ENCODE data around the gene NRSN1.
"Not testable (repeated sequence)": the region's sequence is repeated elsewhere in the genome, so short reads cannot be mapped to it uniquely, and the experiment has no call there.

NRSN1 gene, protein sequence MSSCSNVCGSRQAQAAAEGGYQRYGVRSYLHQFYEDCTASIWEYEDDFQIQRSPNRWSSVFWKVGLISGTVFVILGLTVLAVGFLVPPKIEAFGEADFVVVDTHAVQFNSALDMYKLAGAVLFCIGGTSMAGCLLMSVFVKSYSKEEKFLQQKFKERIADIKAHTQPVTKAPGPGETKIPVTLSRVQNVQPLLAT

GRCh38 chr6:24125980-24126379, at the start of gene NRSN1:
TSS of gene NRSN1 (plus strand) at chr6:24126215. CDS start at chr6:24134328, 8,113 bp downstream.
- peak; percentile 78 for DNase-seq

GRCh38 chr6:24078200-24078599, 47.8 kb upstream of the NRSN1 start:
- DNase-seq: no peak

- no peak for DNase-seq
Observed at GRCh38 chr6:24079076-24079475, 46.9 kb upstream of the NRSN1 start.

- no peak for DNase-seq
Observed at GRCh38 chr6:24080711-24081110, 45.3 kb upstream of the NRSN1 start.

GRCh38 chr6:24089736-24090135, 36.3 kb upstream of the NRSN1 start:
- no peak for DNase-seq

DNA sequence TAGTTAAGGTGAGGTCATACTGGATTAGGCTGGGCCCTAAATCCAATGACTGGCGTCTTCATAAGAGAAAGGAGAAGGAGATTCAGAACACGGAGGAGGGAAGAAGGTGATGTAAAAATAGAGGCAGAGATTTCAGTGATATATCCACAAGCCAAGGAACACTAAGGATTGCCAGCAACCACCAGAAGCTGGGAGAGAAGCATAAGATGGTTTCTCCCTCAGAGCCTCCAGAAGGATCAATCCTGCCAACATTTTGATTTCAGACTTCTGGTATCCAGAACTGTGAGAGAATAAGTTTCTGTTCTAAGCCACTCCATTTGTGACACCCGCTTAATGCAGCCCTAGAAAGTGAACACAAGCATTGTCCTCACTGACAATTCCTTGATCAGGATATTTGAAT, 33.6 kb upstream of the NRSN1 start:
- no peak for DNase-seq

- DNase-seq: no peak
Observed at GRCh38 chr6:24093381-24093780, 32.6 kb upstream of the NRSN1 start.

DNA sequence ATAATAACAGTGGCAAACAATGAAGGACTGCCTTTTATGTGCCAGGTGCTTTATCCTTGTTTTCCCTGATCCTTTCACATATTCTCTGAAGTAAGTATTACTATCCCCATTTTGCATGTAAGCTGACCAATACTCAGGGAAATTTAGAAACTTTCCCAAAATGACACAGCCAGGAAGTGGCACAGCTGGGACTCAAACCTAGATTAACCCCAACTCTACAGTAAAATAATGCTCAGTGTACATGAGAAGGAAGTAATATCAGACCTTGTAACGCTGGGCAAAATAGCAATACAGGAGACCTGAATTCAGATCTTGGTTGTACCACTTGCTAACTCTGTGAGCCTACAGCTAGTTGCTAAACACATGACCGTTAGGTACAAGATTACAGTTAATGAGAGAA, 26.8 kb upstream of the NRSN1 start:
- DNase-seq: no peak

DNA sequence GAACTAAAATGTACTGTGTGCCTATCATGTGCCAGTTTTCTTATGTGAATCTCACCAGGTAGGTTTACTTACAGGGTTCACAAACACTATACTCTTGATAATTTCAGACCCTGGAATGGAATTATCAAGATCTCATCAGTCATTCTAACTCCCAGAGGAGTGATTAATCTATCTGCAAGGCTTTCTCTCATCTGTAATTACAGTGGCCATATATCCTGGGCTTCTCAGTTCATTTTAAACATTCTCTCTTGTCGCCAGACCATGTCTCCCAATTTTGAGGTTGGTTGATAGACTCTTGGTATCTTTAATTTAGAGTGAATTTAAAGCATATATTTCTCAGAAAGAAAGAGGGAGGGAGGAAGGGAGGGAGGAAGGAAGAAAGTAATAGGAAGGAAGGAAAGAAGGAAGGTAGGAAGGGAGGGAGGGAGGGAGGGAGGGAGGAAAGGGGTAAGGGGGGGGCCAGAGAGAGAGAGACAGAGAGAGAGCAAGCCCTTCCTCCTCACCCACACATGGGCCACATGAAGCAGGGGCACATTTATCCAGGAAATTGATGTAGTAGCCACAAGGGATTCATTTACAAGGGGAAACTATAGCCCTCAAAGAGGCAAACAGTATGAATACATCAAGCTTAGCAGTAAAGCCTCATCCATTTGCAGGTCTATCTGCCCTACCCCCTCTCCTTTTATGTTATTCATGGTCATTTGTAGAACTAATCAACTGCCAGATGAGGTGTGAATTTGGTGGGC, 25.8 kb upstream of the NRSN1 start:
- no peak for DNase-seq

DNA sequence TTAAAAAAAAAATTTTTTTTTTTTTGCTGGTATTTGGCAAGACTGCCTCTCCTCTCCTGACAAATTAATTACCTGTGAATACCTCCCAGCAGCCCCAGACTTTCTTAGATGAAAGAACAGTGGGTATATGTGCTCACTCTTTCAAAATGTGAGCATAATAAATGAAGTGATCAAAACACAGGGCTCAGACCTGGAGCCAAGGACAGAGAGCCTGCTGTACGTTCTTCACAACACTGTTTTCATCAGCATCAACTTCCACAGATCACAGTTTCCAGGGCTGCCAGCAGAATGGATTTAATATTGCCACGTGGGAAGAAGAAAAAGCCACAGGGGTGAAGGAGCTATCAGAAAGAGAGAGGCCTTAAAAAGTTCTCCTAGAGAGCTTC, 25.3 kb upstream of the NRSN1 start:
- DNase-seq: no peak

- DNase-seq: no peak
Observed at GRCh38 chr6:24105191-24105590, 20.8 kb upstream of the NRSN1 start.

- no peak for DNase-seq
Observed at GRCh38 chr6:24106291-24106690, 19.7 kb upstream of the NRSN1 start.

DNA sequence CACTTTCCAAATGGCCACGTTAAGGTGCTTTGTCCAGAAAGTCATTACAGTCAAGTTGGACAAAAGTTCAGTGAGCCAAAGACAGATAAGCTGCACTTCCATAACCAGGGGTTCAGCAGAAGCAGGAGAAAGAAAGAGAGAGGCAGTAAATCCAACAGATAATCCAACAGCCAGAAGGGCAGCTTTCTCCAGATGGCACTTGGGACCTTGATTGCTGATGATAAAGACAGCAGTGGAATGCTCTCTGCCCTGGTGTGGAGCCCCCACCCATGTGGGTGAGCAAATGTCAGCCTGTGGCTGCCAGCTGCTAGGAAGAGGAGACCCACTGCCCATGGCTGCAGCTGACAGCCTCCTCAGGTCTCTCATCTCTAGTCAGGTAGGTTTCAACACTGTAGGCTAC, 18.7 kb upstream of the NRSN1 start:
- DNase-seq: no peak

- no peak for DNase-seq
Observed at GRCh38 chr6:24108056-24108455, 18.0 kb upstream of the NRSN1 start.

- DNase-seq: no peak
Observed at GRCh38 chr6:24110417-24110816, 15.6 kb upstream of the NRSN1 start.

DNA sequence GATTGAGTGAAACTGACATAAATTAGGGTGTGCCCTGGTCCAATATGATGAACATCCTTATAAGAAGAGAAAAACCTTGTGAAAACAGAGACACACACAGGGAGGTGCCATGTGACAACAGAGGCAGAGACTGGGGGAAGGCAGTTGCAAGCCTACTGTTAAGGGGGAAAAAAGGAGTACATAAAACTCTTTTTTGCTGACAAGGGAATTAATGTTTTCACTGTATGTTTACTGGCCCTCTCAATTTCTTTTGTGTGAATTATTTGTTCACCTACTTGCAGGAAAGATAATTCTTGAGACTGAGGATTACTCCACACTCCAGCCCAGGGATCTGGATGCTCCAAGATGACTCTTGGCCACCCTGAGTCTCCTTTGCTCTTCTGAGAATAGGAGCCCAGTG, 12.1 kb upstream of the NRSN1 start:
- no peak for DNase-seq

GRCh38 chr6:24117021-24117420, 9.0 kb upstream of the NRSN1 start:
- DNase-seq: no peak

DNA sequence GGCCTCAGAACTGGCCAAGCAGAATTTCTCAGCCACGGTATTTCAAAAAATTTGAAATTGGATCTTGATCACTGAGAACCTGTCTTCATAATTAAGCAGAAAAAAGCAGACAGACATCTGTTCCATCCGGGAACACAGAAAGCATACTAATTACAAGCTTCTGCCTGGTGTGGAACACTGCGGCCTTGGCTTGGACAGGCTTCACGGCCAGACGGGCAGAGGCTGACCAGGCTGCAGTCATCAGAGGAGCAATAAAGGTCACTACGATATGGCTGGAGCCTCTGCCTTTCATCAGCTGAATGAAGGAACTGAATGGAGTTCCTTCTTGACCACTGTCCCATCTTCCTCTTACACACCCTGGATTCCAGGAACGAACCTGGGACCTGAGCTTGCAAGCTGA, 3.9 kb upstream of the NRSN1 start:
- no peak for DNase-seq

GRCh38 chr6:24126586-24127192, 674 bp downstream of the NRSN1 start:
- no peak for DNase-seq

DNA sequence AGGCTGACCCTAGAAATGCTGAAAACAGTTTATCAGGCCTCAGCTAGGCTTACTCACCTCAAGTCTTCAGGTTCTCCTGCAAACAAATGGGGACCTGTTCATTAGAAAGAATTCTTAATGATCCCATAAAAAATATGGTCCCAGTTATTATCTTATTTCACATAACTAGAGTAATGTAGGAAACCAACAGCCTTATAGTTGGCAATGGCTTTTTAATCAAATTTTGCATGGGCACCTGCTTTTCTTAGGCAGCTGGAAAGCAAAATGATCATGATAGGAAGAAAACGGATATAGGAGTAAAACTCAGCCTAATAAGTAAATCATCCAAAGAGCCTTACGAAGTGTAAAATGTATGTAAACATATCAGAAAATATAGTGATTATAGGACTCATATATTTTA, 1.3 kb downstream of the NRSN1 start:
- no peak for DNase-seq

GRCh38 chr6:24131751-24132150, 5.7 kb downstream of the NRSN1 start:
- DNase-seq: no peak

DNA sequence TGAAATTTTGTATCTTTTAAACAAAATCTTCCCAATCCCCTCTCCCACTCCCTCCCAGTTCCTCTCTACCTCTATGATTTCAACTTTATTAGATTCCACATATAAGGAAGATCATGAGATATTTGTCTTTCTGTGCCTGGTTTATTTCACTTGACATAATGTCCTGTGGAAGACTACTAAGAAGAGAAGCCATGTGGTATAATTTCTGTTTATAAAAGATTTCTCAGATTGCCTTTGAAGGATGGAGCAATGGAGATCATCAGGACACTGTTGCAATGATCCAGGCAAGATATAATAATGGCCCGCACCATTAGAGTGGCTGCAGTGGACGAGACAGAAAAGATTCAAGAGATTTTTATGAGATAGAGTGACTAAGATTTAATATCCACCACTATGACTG, 13.1 kb downstream of the NRSN1 start:
- no peak for DNase-seq

DNA sequence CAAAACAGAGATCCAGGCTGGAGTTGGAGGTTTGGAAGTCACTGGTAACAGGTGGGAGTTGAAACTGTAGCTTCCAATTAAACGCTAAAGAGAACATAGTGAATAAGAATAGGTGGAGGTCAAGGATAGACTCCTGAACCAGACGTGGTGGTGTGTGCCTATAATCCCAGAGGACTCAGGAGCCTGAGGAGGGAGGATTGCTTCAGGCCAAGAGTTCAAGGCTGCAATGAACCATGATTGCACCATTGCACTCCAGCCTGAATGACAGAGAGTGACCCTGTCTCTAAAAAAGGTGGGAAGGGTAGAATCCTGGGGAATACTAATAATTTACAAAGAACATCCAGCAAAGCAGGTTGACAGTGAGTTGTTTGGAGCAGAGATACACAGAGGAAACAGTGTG, 13.6 kb downstream of the NRSN1 start:
- no peak for DNase-seq

DNA sequence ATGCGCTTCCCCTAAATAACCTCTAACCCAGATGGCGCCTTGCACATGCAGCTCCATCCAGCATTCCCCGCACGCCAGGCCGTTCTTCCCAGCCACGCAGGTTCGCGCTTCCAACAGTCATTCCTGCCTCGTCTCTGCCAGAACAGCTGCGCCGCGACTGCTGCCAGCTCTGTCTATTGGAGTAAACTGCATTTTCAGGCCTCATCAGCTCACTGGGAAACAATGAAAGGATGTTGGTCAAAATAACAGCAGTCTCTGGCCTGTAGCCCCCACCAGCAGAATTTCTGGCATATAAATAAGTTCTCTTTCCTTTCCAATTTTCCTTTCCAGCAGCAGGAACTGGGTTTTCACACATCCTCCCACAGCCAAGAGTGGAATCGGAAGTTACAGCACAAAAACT, 14.6 kb downstream of the NRSN1 start:
- DNase-seq: no peak

GRCh38 chr6:24142733-24143132, 16.7 kb downstream of the NRSN1 start:
- not testable (repeated sequence) for DNase-seq

All from NCI-H774 (cell line).